GM12878 (cell line): ENCODE results near the gene ARHGAP27. TPM values are rescaled to one million over a fixed set of nuclear protein-coding genes. Genes with fewer than 3 reads are reported as not detected.

Experiments used
- ATAC-seq: fragments of 200-7000 bp; cut with Tn5 transposase; 3 replicates; pipeline ENCODE4 v1.9.1; 2020; ENCODE audit warnings: mild to moderate bottlenecking, moderate library complexity
- BruUV-seq: library from RNA; stranded (reverse); fragments of 400-500 nt; replicated peaks from 2 replicates; lab custom pipeline; 2021; lab: Mats Ljungman, UMichigan
- CTCF ChIA-PET: fragments of 300-600 bp; sonication (Branson Sonifier 250); formaldehyde crosslinking; extraction: SDS; loops from one replicate; lab custom pipeline; 2021; ENCODE audit warnings: inconsistent platforms; lab: Yijun Ruan, JAX
- POLR2A ChIA-PET: fragments of 350-600 bp; formaldehyde crosslinking; extraction: SDS; loops from one replicate; lab custom pipeline; 2021; ENCODE audit warnings: inconsistent platforms; lab: Charles Lee
- RAD21 ChIA-PET: fragments of 300-600 bp; sonication (Branson Sonifier 250); formaldehyde crosslinking; loops from one replicate; lab custom pipeline; 2023; ENCODE audit warnings: antibody characterized with exemption; ENCODE audit not compliant: unreplicated experiment; lab: Charles Lee
- SMC1A ChIA-PET: fragments of 300-600 bp; sonication (Branson Sonifier 250); formaldehyde crosslinking; loops from one replicate; lab custom pipeline; 2023; ENCODE audit not compliant: unreplicated experiment, uncharacterized antibody; lab: Charles Lee
- DNase-seq: peaks from one replicate; pipeline ENCODE4 v3.0.0-alpha.2; 2011; ENCODE audit warnings: low read depth, low spot score
- FAIRE-seq: peaks from 3 replicates; lab custom pipeline; 2011; peaks lifted over from hg19 to GRCh38; lab: Jason Lieb, UNC
- H2AFZ ChIP-seq: 2 replicates; pipeline ENCODE4 v1.6.0; 2011; ENCODE audit warnings: low read depth, low read length, control low read depth; ENCODE audit not compliant: control insufficient read depth
- H3K27ac ChIP-seq: 2 replicates; pipeline ENCODE4 v1.5.1; 2011; ENCODE audit warnings: control low read depth; ENCODE audit not compliant: control insufficient read depth, insufficient read depth
- H3K27me3 ChIP-seq, 2 experiments: replicated peaks in 1 of 2; 2 replicates each; pipeline versions ENCODE4 v1.6.0 to v1.6.1; 2011; ENCODE audit warnings: low read length in 1 of 2; ENCODE audit not compliant: control insufficient read depth in 2 of 2, insufficient read depth in 2 of 2
- H3K36me3 ChIP-seq, 2 experiments: 2 replicates each; pipeline ENCODE4 v1.5.1; 2011; ENCODE audit warnings: low read length in 1 of 2; ENCODE audit not compliant: control insufficient read depth in 2 of 2, insufficient read depth in 2 of 2
- H3K4me1 ChIP-seq: 2 replicates; pipeline ENCODE4 v1.6.1; 2011; ENCODE audit warnings: mild to moderate bottlenecking, low read length, moderate library complexity, mixed read lengths; ENCODE audit not compliant: control insufficient read depth, insufficient read depth
- H3K4me2 ChIP-seq: 2 replicates; pipeline ENCODE4 v1.6.0; 2011; ENCODE audit warnings: control low read depth; ENCODE audit not compliant: control insufficient read depth, insufficient read depth
- H3K4me3 ChIP-seq: fragments of 200-600 bp; sonication (generic); 2 replicates; pipeline ENCODE4 v1.5.1; 2016
- H3K79me2 ChIP-seq: 2 replicates; pipeline ENCODE4 v1.6.0; 2011; ENCODE audit warnings: low read length; ENCODE audit not compliant: control insufficient read depth, insufficient read depth
- H3K9ac ChIP-seq: 2 replicates; pipeline ENCODE4 v1.8.0; 2011; ENCODE audit warnings: low read length, control low read depth, mixed read lengths; ENCODE audit not compliant: control insufficient read depth, insufficient read depth
- H3K9me3 ChIP-seq: replicated peaks from 3 replicates; pipeline ENCODE4 v1.5.1; 2011; ENCODE audit warnings: mild to moderate bottlenecking, low read length; ENCODE audit not compliant: control insufficient read depth, insufficient read depth
- H4K20me1 ChIP-seq: 2 replicates; pipeline ENCODE4 v1.6.0; 2011; ENCODE audit not compliant: control insufficient read depth, insufficient read depth
- PAX5 ChIP-seq: IDR thresholded peaks from 2 replicates; pipeline ENCODE4 v1.6.1; 2011; ENCODE audit warnings: low read depth, low read length, borderline replicate concordance
- RCOR1 ChIP-seq: conservative IDR thresholded peaks from 2 replicates; pipeline ENCODE4 v1.6.1; 2012; ENCODE audit warnings: low read depth, low read length, improper control_type of control experiment
- WGBS: methylation state at CpG from one replicate; pipeline ENCODE4 v1.1.6; 2016; ENCODE audit warnings: low lambda C conversion rate; ENCODE audit not compliant: insufficient replicate concordance, insufficient coverage; ENCODE audit errors: missing lambda C conversion rate; 5-methylcytosine and 5-hydroxymethylcytosine counted together
- in situ Hi-C: fragments of 300-500 bp; cut with MboI; formaldehyde crosslinking; loops from 9 replicates; pipeline ENCODE4 v1.14.3; 2018; ENCODE audit warnings: mixed read lengths
- intact Hi-C: fragments of 100-400 bp; cut with micrococcal nuclease; formaldehyde crosslinking; loops from one replicate; pipeline ENCODE4 v1.14.2; 2022; ENCODE audit not compliant: unreplicated experiment
- polyA plus RNA-seq, 11 experiments: library from polyadenylated mRNA; depleted of rRNA in 4 of 11; unstranded in 6 of 11; stranded (reverse) in 5 of 11; fragments of >200 nt; fragmentation: Nextera tagmentation in 4 of 11; fragmentation: Illumina TruSeq in 1 of 11; extraction: Ambion mirVana in 4 of 11; extraction: Trizol in 1 of 11; gene quantifications; 1 replicate in 1 of 11; 2 replicates in 10 of 11; pipeline versions ENCODE4 v1.2.1 to v1.2.3, GENCODE V29; 2011 to 2016; ENCODE audit warnings: inconsistent platforms in 2 of 11, missing spikeins in 2 of 11, low read depth in 1 of 11
- total RNA-seq, 4 experiments: library from RNA; depleted of rRNA in 3 of 4; stranded (reverse); fragments of >200 nt in 3 of 4; fragmentation: Illumina TruSeq in 1 of 4; extraction: Trizol in 1 of 4; gene quantifications; 2 replicates each; pipeline versions ENCODE4 v1.2.1 to v1.2.3, GENCODE V29; 2013 to 2021
- TF ChIP-seq, protein P1 (sequence below): IDR thresholded peaks from 2 replicates; pipeline ENCODE4 v1.6.1; 2011; ENCODE audit warnings: borderline replicate concordance, low read depth, mild to moderate bottlenecking, moderate library complexity, low read length; ENCODE audit not compliant: insufficient read depth, poor library complexity, severe bottlenecking

The ARHGAP27 gene
- total and polyA plus RNA-seq, 10 of the 15 experiments (the other 5 are each of a cell fraction or from before 2014, with no cell fraction given): 0.64 to 45.7 (median 17.7) TPM

DNA sequence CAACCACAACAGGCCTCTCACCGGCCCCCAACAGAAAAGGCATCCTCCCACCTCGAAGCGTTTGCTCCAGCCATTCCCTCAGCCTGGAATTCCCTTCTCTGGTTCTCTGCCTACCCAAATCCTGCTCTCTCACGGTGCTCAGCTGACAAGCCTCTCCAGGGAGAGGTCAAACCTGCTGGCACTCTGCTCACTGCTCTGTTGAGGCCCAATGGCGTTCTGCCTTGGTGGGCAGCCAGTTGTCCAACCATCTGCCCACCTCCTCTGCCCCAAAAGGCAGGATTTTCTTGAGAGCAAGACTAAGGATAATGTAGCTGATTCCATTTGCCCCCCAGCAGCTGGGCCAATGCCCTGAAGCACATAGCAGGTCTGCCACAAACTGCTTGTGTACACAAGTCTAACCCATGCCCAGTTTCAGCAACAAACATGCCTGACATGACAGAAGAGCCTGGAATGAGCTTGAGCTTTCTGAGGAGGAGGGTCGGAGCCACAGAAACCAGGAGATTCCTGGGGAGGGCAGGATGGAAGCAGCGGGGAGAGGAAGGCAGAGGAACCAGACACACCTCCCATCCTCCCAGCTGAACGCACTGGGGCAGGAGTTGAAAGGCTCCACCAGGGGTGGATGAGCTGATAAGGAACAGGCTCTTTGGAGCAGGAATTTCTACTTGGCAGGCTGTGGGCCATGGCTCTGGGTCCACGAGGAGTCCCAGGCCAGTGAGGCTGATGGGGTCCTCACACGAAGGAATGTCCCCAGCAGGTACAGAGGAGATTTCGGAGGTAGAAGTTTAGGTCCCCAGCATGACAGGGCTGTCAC is 23.9 kb downstream of the ARHGAP27 start:
- intact Hi-C loops (no loop called here), in situ Hi-C loops (loop anchor here (25.0 kb wide), 1 partner anchor 428 kb away; the partner anchor contains the start of gene SPPL2C)
- no peaks in the 10 kb centered on the region for H4K20me1 ChIP-seq
- peak overlapping the region; percentile 92 for H3K27ac ChIP-seq
- peak overlapping the region; percentile 91 for H3K9ac ChIP-seq
- ChIA-PET RAD21 (interaction anchor here (0.5 to 2.8 kb wide), 8 partner anchors 13 to 105 kb away, joined by 3 to 7 read pairs (median 4); partner anchors contain the start of gene MAP3K14), CTCF (interaction anchor here (1.0 to 5.8 kb wide), 8 partner anchors 15 to 132 kb away, joined by 3 to 67 read pairs (median 4); no protein-coding TSS in a partner anchor), POLR2A (interaction anchor here (0.9 to 1.7 kb wide), 9 partner anchors 7 to 177 kb away, joined by 3 to 5 read pairs (median 4); partner anchors contain the start of gene MAP3K14)
- H3K4me1 ChIP-seq: peaks cover 45% of the 10 kb centered on the region
- peaks cover 37% of the 10 kb centered on the region for H3K79me2 ChIP-seq
- no peaks in the 10 kb centered on the region for H3K9me3 ChIP-seq
- H3K4me2 ChIP-seq: peak overlapping the region; percentile 94
- BruUV-seq: no TSS peak
- no peak overlapping the region for H2AFZ ChIP-seq
- FAIRE-seq (no peak), ATAC-seq (no peak)
- H3K27me3 ChIP-seq: no peaks in the 10 kb centered on the region
- H3K4me3 ChIP-seq: peak overlapping the region; percentile 89
- TF ChIP-seq RCOR1 (no peak), PAX5 (no peak)
- TF ChIP-seq, protein P1, sequence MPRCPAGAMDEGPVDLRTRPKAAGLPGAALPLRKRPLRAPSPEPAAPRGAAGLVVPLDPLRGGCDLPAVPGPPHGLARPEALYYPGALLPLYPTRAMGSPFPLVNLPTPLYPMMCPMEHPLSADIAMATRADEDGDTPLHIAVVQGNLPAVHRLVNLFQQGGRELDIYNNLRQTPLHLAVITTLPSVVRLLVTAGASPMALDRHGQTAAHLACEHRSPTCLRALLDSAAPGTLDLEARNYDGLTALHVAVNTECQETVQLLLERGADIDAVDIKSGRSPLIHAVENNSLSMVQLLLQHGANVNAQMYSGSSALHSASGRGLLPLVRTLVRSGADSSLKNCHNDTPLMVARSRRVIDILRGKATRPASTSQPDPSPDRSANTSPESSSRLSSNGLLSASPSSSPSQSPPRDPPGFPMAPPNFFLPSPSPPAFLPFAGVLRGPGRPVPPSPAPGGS: no peak
- TF ChIP-seq, all 136 proteins: peak for 0
- DNase-seq: no peak
- SMC1A ChIA-PET: interaction anchor here (0.7 to 2.1 kb wide), 9 partner anchors 7 to 260 kb away, joined by 3 to 7 read pairs (median 4); partner anchors contain the start of gene PLEKHM1
- WGBS: 1% methylated on average over 11 of the region's 11 CpGs
- H3K36me3 ChIP-seq: peaks cover 8 to 11% of the 10 kb centered on the region in 2 experiments
